Right atrium auricular region (tissue), 2 donors: ENCODE measurements around the gene SLC66A1. TPM values are rescaled to one million over a fixed set of nuclear protein-coding genes. Genes with fewer than 3 reads are reported as not detected.

Experiments
- DNase-seq: peaks from one replicate; pipeline ENCODE4 v3.0.0-alpha.2; 2019; ENCODE audit warnings: low spot score
- H3K27ac ChIP-seq, 2 donors: fragments of 200-600 bp; sonication (generic); 1 replicate in 1 of 2; 2 replicates in 1 of 2; pipeline ENCODE4 v1.5.1; 2016 to 2019
- H3K27me3 ChIP-seq, 2 donors: fragments of 200-600 bp; sonication (generic); one replicate each; pipeline versions ENCODE4 v1.5.1 to v1.6.0; 2017 to 2019
- H3K36me3 ChIP-seq: fragments of 200-600 bp; sonication (generic); one replicate; pipeline ENCODE4 v1.5.1; 2016
- H3K4me1 ChIP-seq, 2 donors: fragments of 200-600 bp; sonication (generic); one replicate each; pipeline versions ENCODE4 v1.5.1 to v1.6.0; 2017 to 2019
- H3K4me3 ChIP-seq, 2 donors: fragments of 200-600 bp; sonication (generic); 1 replicate in 1 of 2; 2 replicates in 1 of 2; pipeline ENCODE4 v1.5.1; 2017 to 2019; ENCODE audit warnings: mild to moderate bottlenecking in 1 of 2, moderate library complexity in 1 of 2
- H3K9me3 ChIP-seq, 2 donors: fragments of 200-600 bp; sonication (generic); one replicate each; pipeline ENCODE4 v1.5.1; 2019
- total RNA-seq, 2 donors: library from RNA; depleted of rRNA; stranded (reverse); fragments of >200 nt; gene quantifications; one replicate each; pipeline ENCODE4 v1.1.0, GENCODE V29; 2016
- TF ChIP-seq, protein P1 (sequence below), 2 donors: fragments of 200-600 bp; sonication (generic); IDR thresholded peaks; one replicate each; pipeline ENCODE4 v1.5.1; 2019; ENCODE audit warnings: antibody characterized with exemption in 2 of 2

The SLC66A1 gene
- total RNA-seq, 2 donors from 2014 or later: 6.8 to 9.7 TPM

DNA sequence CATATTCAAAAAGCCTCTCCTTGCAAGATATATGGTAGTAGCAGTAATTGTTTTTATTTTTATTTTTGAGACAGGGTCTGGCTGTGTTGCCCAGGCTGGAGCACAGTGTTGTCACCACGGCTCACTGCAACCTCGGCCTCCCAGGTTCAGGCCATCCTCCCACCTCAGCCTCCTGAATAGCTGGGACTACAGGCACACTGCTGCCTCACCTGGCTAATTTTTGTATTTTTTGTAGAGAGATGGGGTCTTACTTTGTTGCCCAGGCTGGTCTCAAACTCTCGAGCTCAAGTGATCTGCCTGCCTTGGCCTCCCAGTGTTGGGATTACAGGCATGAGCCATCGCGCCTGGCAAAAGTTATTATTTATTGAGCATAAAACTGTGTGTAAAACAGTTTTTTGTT, 38.4 kb downstream of the SLC66A1 start:
- Histone ChIP-seq H3K9me3 (no peaks in the 10 kb centered on the region), H3K27me3 (no peaks in the 10 kb centered on the region), H3K4me3 (no peak overlapping the region), H3K36me3 (peaks cover 57% of the 10 kb centered on the region), H3K4me1 (no peaks in the 10 kb centered on the region), H3K27ac (no peak overlapping the region)
- DNase-seq: no peak
- TF ChIP-seq, protein P1, sequence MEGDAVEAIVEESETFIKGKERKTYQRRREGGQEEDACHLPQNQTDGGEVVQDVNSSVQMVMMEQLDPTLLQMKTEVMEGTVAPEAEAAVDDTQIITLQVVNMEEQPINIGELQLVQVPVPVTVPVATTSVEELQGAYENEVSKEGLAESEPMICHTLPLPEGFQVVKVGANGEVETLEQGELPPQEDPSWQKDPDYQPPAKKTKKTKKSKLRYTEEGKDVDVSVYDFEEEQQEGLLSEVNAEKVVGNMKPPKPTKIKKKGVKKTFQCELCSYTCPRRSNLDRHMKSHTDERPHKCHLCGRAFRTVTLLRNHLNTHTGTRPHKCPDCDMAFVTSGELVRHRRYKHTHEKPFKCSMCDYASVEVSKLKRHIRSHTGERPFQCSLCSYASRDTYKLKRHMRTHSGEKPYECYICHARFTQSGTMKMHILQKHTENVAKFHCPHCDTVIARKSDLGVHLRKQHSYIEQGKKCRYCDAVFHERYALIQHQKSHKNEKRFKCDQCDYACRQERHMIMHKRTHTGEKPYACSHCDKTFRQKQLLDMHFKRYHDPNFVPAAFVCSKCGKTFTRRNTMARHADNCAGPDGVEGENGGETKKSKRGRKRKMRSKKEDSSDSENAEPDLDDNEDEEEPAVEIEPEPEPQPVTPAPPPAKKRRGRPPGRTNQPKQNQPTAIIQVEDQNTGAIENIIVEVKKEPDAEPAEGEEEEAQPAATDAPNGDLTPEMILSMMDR (IDR thresholded peaks at IDR 0.05): no peak

GRCh38 chr1:19351873-19352272, 39.7 kb downstream of the SLC66A1 start:
- TF ChIP-seq, protein P1 (IDR thresholded peaks at IDR 0.05): no peak
- no peaks in the 10 kb centered on the region for H3K9me3 ChIP-seq
- peaks cover 64% of the 10 kb centered on the region for H3K36me3 ChIP-seq
- DNase-seq: no peak
- no peaks in the 10 kb centered on the region for H3K27me3 ChIP-seq
- no peak overlapping the region for H3K4me3 ChIP-seq
- no peaks in the 10 kb centered on the region for H3K4me1 ChIP-seq
- no peak overlapping the region for H3K27ac ChIP-seq

- no peak overlapping the region for H3K27ac ChIP-seq
- DNase-seq: no peak
Measured at GRCh38 chr1:19352839-19353238, 40.7 kb downstream of the SLC66A1 start.

DNA sequence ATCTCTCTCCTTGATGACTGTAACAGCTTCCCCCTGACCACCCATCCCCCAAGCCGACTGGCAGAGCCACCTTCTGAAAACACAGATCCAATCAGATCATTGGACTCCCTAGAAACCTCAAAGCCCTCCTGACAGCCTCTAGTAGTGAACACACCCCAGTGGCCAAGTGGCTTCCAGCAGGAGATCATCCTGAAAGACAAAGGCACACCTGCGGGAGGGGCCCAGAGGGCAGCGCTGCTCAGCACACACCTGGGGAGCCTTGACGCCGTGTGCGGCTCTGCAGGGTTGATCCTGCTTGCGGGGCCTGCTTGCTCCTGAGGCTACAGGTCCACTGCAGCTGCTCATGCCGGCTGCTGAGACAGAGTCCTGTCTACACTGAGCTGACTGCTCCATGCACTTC, 41.5 kb downstream of the SLC66A1 start:
- Histone ChIP-seq H3K27ac (no peak overlapping the region), H3K4me1 (no peaks in the 10 kb centered on the region), H3K4me3 (no peak overlapping the region), H3K36me3 (peaks cover 68% of the 10 kb centered on the region), H3K27me3 (no peaks in the 10 kb centered on the region), H3K9me3 (no peaks in the 10 kb centered on the region)
- TF ChIP-seq, protein P1 (IDR thresholded peaks at IDR 0.05): no peak
- no peak for DNase-seq

More at GRCh38 chr1:19352839-19353238, 40.7 kb downstream of the SLC66A1 start:
- Histone ChIP-seq H3K27me3 (no peaks in the 10 kb centered on the region), H3K36me3 (peaks cover 68% of the 10 kb centered on the region), H3K4me1 (no peaks in the 10 kb centered on the region), H3K4me3 (no peak overlapping the region), H3K9me3 (no peaks in the 10 kb centered on the region)
- TF ChIP-seq, protein P1 (IDR thresholded peaks at IDR 0.05): no peak

DNA sequence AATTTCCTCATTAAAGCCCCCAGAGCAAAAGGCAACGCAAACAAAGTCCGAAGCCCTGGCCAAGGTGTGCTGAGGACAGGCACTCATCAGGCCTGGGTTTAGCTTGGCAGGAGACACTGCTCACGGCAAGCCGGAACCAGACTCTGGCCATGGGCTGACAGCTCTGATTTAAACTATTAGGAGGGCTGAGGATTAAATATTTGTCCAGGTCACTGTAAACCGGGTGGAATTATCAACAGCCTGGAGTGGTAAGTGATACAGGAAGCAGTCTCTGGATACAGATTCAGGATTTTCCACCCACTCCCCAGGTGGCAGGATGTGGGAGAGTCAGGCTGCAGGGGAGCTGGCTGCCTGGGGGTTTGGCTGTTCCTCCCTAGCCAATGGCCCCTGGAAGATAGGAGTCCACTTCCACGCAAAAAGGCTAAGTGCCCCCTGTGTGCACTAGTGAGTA, 42.4 kb downstream of the SLC66A1 start:
- TF ChIP-seq, protein P1 (IDR thresholded peaks at IDR 0.05): no peak
- H3K9me3 ChIP-seq: no peaks in the 10 kb centered on the region
- peaks cover 0 to 3% of the 10 kb centered on the region in 2 donors for H3K4me1 ChIP-seq
- no peak overlapping the region for H3K4me3 ChIP-seq
- no peak overlapping the region for H3K27ac ChIP-seq
- no peak for DNase-seq
- H3K36me3 ChIP-seq: peaks cover 63% of the 10 kb centered on the region
- no peaks in the 10 kb centered on the region for H3K27me3 ChIP-seq

DNA sequence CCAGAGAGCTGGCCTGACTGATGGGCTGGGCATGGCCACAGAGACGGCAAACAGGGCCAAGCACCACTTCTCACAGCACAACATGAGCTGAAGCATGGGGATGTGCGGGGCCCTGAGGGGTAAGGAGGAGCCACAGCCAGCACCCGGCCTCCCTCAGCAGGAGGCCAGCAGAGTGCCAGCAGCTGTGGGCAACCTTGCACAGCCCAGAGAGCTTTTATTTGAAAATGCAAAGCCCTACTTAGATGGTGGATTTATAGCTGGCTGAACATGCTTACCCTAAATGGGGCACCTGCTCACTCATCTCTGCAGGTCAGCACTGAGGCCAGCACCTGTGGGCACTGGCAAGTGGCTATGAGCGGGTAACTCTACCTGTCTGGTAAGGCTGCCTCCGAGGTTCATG, 44.1 kb downstream of the SLC66A1 start:
- H3K4me1 ChIP-seq: peaks cover 0 to 17% of the 10 kb centered on the region in 2 donors
- TF ChIP-seq, protein P1 (IDR thresholded peaks at IDR 0.05): no peak
- H3K27ac ChIP-seq: no peak overlapping the region
- no peaks in the 10 kb centered on the region for H3K9me3 ChIP-seq
- no peaks in the 10 kb centered on the region for H3K27me3 ChIP-seq
- H3K4me3 ChIP-seq: no peak overlapping the region
- peaks cover 55% of the 10 kb centered on the region for H3K36me3 ChIP-seq
- DNase-seq: no peak
